Stimulated activated naive CD4-positive, alpha-beta T cell treated with Interleukin-2 at 50 U/mL for 16 hours (primary cell): Measurements from ENCODE around the gene COX5A.
A peak's percentile ranks its signal among the peaks of the same experiment; 100 is the strongest.
"Not testable (repeated sequence)": the region's sequence is repeated elsewhere in the genome, so short reads cannot be mapped to it uniquely, and the experiment has no call there.

Experiments used
- DNase-seq: peaks from one replicate; lab custom pipeline; 2025; lab: John Stamatoyannopoulos, UW

COX5A gene

DNA sequence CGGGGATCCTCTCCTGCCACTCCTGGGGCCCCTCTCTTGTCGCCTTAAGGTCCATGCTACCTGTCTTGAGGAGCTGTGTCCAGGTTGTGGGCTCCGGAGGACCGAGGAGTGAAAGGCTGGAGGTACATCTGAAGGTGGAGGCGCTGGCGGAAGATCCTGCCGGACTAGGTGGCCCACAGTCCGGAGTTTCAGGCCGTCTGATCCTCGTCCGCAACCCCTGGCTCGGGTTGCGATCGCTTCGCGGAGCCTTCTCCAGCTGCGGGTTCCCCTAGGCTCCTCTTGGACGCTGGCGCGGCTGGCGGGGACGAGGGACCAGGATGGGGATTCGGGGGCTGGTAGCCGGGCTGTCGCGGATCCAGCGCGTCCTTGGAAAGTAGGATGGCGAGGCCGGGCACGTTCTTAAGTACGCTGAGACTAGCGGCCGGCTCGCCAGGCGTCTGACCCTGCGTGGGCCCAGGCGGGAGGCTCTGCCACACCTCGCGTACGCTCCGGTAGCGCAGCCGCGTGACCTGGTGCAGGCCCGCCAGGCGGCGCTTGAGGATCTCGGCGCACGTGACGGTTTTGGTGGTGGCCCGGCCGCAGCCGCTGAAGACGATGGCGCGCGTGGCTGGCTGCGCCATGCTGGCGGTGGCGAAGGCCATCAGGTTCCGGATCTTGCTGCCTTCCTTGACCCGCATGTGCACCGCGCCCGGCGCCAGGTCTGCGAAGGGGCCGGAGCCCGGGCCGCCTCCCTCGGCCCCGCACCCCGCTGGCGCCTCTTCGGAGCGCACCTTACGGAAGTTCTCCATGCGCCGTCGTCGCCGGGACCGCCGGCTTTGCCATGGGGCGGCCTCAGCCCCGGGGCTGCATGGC, 18.1 kb upstream of the COX5A start:
- DNase-seq = peak; percentile 51

DNA sequence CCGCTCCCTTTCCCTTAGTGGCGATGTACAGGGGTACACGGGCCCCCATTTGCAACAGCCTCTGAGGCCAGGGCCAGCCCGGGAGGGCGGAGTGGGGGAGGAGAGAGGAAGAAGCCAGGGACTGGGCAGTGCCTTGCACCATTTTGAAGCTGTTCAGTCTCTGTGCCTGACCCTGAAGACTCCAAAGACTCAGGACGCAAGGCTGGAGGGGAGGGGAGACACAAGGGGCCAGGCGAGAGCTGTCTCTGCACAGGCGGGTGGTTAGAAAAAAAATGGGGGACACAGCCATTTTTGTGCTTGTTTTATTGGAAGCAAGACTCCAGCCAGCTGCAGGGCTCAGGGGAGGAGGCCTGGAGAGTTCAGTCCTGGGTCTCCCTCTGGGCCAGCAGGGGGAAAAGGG, 17.1 kb upstream of the COX5A start:
- DNase-seq = no peak

DNA sequence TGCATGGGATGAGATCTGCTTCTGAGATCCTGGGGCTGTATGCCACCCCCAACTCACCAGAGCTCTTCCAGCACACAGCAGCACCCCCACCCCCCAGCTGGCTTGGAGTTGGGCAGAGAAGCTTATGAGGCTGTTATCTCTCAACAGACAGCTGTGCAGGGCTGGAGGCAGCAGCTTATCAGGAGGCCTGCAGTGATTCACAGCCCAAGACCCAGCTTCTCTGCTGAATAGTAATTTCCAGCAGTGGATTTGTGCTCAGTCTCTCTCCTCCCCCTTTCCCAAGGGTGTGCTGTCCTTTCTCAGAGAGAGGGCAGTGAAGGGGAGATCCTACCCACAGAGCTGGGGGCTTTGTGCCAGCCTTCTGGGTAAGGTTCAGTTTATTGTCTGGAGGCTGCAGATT, 16.6 kb upstream of the COX5A start:
- no peak for DNase-seq

GRCh38 chr15:74951006-74951405, 13.1 kb upstream of the COX5A start:
- no peak for DNase-seq

DNA sequence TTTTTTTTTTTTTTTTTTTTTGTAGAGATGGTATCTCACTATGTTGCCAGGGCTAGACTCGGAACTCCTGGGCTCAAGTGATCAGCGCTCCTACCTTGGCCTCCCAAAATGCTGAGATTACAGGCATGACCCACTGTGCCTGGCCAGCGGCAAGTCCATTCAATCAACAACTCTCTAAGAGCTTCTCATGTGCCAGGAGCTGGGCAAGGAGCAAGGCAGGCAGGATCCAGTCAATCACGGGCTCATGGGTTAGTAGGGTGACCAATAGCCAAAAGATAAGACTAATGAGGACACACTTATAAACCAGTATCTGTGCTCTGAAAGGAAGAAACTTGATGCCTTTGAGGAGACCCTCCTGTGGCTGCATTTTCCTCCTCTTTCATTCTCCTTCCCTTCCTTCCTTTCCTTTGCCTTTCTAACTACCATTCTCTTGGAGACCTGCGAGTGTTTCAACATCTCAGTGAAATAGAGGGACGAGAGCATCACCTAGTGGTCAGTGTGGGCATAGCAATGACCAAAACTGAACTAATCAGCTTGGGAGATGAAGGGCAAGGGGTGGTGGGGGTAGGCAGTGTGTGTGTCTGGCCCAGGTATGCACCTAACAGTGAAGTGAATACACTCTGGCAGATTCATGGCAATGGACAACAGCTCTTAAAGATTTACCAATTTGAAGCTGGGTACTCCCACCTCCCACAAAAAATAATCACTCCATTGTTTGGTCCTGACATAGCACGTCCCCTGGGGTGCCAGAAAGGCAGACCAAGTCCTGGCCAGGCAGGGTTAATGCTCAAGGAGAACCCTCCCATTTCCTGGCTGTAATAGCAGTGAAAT, 12.4 kb upstream of the COX5A start:
- peak; percentile 60 for DNase-seq

DNA sequence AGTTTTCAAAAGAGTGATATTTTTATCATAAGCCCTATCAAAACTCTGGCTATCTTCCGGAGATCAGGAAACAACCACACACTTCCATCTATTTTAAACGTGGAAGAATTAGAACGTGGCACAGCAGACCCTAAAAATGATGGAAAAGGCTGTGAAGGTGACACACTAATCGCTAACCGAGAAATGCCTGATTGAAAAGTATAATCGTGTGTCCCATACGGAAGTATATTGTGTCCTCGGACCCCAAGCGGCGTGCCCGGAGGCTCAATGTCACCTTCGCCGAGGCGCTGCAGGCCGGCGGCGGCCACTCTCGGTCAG, 642 bp downstream of the COX5A start:
- DNase-seq = no peak

DNA sequence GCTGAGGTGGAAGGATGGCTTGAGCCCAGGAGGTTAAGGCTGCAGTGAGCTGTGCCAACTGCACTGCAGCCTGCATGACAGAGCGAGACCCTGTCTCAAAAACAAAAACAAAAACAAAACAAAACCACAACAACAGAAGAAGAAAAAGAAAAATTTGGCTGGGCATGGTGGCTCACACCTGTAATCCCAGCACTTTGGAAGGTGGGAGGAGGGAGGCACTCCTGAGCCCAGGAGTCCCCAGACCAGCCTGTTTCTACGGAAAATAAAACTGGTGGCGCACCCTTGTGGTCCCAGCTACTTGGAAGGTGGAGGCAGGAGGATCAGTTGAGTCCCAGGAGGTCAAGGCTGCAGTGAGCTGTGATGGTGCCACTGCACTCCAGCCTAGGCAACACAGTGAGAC, 2.7 kb downstream of the COX5A start:
- DNase-seq = not testable (repeated sequence)

- DNase-seq = no peak
These were observed 4.3 kb downstream of the COX5A start for GRCh38 chr15:74933573-74933972.

- DNase-seq = no peak
These were observed 9.1 kb downstream of the COX5A start for GRCh38 chr15:74928771-74929198.

DNA sequence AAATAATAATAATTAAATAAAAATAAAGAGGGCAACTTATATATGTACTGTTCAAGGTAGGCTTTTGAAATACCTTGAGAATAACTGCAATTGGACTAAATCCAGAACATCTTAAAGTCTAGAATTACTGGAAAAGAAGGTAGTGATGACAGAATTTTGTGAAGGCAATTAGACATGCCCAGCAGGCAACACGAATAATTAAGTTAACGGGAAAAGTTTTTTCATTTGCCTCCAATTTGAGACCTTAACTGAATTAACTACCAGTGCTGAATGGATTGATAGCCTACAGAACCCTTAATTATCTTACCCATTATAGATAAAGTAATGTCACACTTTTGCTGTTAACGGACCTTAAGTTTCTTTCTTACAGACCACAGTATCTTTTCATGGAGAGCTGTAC, 13.3 kb downstream of the COX5A start:
- no peak for DNase-seq

GRCh38 chr15:74920456-74920855, 17.4 kb downstream of the COX5A start:
- DNase-seq = no peak

- no peak for DNase-seq
These were observed 20.2 kb downstream of the COX5A start for GRCh38 chr15:74917676-74918075.

- not testable (repeated sequence) for DNase-seq
These were observed 24.1 kb downstream of the COX5A start for GRCh38 chr15:74913799-74914198.

GRCh38 chr15:74913041-74913440, 24.8 kb downstream of the COX5A start:
- no peak for DNase-seq

DNA sequence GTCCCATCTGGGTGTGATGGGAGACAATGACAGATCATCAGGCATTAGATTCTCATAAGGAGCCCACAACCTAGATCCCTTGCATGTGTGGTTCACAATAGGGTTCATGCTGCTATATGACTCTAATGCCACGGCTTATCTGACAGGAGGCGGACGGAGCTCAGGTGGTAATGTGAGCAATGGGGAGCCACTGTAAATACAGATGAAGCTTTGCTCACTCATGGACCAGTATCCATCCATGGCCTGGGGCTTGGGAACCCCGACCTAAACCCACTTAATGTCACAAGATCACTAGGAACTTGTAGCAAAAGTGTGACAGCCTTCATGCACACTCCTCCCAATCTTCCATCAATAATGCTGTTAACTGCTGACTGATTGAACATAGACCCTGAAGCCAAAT, 29.2 kb downstream of the COX5A start:
- DNase-seq = no peak

DNA sequence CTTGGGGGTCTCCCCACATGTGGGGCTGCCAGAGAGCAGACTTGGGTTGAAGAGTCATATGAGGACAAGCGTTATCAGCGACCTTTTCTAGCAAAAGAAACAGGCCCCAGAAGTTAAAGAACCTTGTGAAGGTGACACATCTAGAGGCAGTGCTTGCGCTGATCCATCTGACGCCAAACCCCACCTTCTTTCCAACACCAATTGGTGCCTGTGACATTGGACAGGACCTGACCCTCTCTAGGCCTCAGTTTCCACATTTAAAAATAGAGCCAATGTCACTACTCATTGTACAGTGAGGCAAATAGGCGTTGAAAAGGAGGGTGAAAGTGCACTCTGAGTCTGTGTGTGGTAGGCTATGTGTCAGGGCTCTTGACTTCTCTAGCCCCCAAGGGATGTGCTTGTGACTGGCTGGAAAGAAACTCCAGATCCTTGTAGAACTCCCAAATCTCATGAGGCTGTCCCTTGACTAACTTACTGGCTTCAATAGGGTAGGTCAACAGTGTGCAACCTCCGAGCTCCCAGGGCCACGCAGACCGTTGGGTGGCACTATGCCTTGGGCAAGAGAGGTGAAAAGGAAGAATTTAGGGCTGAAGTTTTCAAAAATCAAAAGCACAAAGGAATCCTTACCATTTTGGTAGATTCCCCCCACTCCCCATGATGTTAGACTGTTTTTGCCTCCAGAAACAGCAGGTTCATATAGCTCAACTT, 30.6 kb downstream of the COX5A start:
- DNase-seq = no peak

GRCh38 chr15:74906450-74907162, 31.3 kb downstream of the COX5A start, which contains the start of gene FAM219B:
Gene FAM219B, minus strand, starts transcription at chr15:74906851. Its CDS starts 51 bp downstream, at chr15:74906800.
- peak; percentile 76 for DNase-seq

- no peak for DNase-seq
These were observed 31.8 kb downstream of the COX5A start for GRCh38 chr15:74906067-74906449.

DNA sequence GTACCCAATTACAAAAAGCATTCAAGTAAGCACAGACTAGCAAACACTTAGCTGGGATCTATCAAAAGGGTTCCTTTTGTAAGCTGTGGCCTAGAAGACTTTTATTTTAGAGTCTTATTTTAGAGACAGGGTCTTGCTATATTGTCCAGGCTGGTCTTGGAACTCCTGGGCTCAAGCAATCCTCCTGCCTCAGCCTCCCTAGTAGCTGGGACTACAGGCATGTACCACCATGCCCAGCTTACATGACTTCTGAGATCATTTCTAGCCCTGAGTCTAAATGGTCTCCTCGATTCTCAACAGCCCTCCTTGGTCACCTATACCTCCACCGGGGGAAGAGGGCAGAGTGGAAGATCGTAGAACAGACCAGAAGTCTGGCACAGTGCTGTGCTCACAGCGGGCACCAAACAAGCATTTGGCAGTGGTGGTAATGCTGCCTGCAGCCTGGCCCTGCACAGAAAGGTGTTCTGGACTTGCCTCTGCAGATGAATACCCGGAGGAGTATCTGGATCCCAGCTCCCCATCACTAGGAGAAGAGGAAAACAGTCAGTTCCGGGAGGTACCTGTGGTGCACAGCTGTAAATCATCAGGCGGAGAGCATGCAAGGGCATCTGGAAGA, 33.6 kb downstream of the COX5A start:
- no peak for DNase-seq

DNA sequence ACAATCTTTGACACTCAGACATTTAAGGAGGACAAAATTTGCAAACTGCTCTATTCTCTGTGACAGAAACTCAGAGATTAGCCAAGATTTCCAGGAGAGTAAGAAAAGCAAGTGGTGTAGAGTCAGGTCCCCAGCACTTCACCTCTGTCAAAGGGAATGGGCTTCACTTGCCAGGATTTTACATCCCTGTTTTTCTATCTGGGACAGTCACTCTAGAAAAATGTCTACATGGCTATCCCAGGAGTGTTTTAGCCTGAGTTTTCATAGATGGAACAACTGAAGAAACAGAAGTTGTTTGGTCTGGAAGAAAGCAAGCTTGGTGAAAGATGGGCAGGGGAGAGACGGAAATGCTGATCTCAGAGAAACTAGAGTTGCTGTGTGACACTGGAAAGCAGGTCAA, 34.2 kb downstream of the COX5A start:
- DNase-seq = no peak

GRCh38 chr15:74902295-74903075, 35.4 kb downstream of the COX5A start:
- DNase-seq = no peak
